Activated CD4-positive, CD25-positive, alpha-beta regulatory T cell treated with anti-CD3 and anti-CD28 coated beads, Interleukin-2, amount 50 U/mL, for 72 hours (primary cell): Measurements from ENCODE around the gene PKHD1.

ENCODE experiments used
- DNase-seq: peaks from one replicate; pipeline ENCODE4 v3.0.0; 2021

Gene PKHD1

DNA sequence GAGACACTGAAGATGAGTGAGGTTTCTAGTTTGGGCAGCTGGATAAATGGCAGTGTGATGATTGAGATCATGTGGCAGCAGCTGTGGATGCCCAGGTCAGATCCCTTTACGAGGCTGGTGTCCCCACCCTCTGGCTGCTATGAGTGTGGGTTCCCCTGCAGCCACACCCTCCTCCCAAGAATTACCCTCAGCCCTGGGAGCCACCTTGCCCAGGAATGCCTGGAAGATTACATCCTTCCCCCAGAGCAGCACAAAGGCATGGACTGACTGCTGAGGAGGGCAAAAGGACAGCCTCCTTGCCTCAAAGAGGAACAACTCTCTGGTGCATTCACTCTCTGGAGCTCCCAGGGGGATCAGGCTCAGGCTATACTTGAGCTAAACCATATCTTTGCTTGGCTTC lies 15.0 kb upstream of the PKHD1 start:
- DNase-seq, result no peak

DNA sequence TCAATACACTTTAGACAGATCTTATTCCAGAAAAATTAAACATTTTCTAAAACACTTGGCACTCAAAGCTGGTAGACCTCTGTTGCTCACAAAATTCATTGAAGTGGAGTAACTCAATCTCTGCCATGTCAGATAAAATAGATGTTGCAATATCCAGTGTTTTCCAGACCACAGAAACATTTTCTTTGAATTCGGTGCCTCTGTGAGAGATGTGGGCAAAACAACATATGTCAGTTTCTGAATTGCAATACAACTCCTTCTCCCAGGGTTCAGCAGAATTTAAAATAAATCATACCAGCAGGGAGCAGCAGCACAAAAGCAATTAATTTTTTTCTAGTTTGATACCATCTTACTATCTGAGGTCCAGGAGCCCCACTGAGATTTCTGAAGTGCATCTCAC lies 11.3 kb upstream of the PKHD1 start:
- no peak for DNase-seq

DNA sequence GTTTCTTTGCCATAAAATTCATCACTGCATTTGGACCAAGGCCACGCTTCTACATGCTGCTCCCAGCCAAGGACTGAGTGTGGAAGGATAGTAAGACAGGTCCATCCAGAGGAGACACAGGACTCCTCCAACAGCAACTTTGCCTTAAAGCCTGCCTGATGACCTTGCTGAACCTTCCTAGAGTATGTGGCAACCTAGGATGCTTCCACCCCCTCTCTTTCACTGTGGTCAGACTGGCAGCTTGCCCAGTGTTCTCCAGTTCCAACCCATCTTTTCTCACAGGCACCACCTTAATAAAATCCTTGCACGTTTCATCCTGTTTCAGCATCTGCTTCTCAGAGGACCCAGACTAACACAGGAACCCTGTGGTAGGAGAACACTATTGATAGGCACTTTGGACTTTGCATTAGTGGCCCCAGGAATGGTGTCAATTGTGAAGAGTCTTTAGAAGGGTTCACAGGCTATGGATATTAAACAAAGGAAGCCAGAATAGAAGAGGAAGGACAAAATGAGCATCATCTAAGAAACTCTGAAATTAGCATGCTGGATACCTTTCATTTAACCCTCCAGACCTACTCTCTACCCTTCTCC lies 2.4 kb upstream of the PKHD1 start:
- DNase-seq, result no peak

DNA sequence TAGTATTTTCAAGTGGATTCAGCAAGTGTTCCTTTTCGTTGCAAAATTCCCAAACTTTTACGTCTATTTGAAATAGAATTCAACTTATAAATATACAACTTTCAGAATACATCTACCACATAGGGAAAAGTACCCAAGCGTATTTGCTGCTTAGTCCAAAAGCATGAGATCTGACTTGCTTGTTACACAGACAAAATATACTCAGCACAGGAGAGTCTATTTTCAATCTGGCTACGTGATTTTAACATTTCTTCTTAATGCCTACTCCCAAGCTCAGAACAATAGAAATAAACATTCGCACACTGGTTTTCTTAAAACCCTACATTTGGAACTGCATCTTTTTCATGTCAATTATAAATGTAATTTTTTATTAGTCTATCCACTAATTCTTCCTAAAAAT lies 672 bp downstream of the PKHD1 start:
- DNase-seq, result no peak

DNA sequence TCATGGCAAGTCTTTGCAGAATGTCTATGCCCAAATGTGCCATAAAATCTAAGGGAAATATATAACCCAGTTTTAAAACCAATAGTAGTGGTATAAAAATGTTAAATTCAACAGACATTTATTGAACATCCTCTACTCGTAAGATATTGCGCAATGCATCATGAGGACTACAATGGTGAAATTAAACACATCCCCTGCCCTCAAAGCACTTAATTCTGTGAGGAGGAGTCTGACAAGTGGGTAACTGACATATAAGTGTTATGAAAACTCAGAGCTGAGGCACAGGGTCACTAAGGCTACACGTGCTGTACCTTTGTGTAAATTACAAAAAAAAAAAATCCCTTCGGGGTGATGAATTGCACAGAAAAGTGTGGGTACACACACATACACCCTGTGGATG lies 6.2 kb downstream of the PKHD1 start:
- DNase-seq, result no peak

DNA sequence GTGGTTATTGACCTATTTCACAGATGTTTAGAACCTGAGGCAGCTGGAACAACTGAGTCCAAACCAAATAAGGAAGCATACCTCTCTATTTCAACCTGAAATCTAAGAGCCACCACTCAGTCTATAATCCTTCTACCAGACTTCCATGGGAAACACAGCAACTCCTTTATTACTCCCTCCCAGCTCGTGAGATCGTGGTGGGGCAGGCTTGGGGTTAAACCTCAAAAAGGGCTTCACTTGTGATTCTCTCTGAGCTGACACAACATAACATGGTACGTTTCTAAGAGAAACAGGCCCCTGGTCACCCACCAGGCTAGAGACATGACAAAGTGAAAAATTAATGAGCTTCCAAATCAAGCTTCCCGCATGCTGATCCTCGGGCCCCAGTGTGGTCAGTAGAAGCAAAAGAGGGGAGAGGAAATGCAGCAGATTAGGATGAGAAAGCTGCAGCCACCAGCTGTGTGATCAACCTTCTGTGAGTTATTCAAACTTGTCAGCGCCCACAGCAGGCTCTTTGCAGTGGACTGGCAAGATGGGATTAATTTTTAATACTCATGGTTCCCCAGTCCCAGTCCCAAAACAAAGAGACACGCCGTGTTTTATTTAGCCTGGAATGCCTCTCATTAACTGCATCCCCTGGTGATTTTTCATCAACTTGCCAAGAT lies 9.3 kb downstream of the PKHD1 start:
- no peak for DNase-seq

DNA sequence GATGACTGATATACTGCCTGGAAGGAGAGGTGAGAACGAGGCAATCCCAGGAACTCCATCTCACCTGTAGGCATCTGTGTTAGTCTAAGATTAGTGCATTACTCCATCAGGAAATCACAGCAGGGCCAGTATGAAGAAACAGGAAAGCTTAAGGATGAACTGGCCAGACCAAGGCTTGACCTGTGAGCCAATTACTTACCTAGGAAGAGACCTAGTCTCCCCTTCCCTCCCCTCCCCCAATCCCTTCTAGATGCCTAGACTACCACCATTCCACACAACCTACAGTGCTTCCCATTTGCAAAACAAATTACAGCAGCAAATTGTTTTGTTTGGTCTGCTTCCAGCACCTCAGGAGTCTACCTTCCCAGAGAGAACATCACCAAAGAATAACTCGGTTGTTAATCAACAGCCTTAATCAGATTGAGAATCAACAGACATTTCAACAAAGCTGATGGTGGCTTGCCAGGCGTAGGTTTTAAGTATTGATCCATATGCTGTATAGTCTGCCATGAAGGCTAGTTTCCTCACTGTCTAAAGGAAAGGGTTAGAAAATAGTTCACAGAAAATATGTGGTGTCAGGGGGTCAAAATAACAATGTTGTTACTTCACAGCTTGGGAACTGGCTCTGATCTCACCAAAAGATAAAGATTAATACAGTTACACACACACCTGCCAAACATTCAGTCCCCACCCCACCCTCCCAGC lies 10.1 kb downstream of the PKHD1 start:
- DNase-seq, result no peak

DNA sequence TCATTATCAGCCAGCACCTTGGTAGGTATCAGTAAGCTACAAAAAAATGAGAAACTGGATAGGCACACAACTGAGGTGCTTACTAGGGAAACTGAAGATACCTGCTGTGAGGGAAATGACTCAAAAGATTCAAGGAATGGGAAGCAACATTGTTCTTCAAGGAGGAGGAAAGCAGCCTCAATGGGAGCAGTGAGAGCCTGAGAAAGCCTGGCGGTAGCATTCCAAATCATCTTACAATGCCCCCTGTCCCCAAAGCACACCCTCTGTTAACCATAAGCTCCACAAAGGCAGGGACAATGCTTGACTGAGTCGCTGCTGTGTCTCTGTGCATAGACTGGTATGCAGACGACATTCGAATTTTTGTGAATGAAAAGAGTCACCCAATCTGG lies 10.6 kb downstream of the PKHD1 start:
- no peak for DNase-seq

DNA sequence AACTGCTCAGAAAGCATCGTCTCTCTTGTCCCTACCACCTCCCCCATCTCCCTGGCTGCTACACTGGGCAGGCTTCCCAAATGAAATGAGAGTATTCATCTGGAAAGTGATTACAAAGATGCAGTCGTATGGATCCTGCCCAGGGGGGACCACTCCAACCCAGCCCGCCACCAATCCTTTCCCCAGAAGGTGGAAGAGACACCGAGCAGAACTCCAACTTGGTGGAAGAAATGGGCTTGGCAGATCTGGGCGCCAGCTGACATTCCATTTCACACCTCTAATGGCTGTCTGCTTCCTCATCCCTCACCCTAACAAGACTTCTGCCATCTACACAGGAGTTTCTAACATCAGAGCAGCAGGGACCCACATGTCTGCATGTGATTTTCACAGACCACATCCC lies 12.7 kb downstream of the PKHD1 start:
- DNase-seq, result no peak

DNA sequence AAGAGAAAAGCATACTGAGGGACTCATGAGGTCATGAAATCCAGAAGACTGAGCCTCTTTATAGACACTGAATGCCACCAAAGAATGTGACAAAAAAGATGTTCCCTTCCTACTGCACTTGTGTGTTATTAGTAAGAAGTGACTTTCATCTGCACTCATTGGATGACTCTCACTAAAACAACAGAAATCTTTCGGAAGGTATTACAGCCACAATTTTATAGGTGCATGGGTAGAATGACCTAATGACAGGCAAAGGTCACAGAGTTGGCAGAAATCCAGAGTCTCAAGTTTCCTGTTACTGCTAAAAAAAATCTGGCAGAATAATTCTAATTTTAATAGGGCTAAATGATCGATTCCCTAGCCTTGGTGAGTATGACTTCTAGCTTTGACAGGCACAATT lies 13.3 kb downstream of the PKHD1 start:
- no peak for DNase-seq

DNA sequence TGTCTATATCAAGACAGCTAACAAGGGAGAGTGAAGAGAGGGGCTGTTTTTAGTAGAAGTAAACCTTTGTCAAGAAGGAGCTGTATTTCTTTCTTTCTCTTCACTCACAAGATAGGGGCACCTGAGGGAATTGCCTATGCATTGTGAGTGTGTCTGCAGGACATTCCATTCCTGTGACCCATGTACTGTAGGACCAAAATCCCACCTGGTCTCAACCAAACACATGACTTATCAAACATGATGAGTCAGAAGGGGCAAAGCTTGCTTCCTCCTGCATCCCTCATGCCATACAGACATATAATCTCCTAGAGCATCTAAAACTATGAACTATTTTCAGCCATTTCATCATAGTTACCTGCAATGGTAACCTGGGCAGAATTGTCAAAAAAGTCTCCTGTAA lies 21.8 kb downstream of the PKHD1 start:
- DNase-seq, result no peak

DNA sequence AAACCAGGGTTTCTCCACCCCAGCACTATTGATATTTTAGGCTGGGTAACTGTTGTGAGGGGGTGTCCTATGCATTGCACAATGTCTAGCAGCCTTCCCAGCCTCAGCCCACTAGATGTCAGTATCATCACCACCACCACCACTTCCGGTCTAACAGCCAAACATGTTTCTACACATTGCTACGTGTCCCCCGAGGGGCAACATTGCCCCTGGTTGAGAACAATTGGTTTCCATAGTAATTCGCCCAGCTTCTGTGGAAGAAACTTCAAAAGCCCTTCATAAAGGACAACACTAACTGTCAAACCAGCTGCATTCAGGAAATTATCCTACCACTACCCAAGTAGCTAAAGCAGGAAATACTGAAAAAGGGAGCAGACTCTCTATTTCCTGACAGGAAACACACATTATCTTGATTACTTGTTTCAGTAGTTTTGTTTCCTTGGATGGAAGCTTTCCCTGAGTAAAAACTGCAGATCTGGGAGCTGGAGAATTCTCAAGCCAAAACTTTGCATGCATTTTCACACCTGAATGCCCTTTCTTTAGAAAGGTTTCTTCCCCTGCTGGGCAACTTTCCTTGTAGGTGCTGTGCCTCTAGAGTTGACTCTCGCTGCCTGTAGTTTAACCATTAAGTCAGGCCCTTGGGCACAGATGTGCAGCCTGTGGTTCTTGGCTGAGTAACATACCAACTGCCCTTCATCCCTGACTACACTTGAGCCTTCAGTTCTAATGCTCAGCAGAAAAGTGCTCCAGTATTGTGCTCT lies 23.6 kb downstream of the PKHD1 start:
- DNase-seq, result peak; percentile 47

DNA sequence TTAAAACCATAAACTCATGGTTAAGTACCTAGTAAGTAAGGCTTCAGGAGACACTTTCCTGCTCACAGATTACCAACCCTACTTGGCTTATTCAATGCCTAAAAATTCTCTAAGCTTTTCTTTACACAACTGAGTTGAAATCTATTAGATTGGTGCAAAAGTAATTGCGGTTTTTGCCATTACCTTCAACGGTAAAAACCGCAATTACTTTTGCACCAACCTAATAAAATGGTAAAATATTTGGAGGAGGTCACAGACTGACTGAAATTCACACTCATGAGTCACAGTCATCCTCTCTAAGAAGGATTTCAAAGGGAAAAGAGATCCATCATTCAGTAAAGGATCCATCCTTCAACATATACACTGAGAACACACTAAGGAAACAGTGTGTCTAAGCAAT lies 25.9 kb downstream of the PKHD1 start:
- no peak for DNase-seq

DNA sequence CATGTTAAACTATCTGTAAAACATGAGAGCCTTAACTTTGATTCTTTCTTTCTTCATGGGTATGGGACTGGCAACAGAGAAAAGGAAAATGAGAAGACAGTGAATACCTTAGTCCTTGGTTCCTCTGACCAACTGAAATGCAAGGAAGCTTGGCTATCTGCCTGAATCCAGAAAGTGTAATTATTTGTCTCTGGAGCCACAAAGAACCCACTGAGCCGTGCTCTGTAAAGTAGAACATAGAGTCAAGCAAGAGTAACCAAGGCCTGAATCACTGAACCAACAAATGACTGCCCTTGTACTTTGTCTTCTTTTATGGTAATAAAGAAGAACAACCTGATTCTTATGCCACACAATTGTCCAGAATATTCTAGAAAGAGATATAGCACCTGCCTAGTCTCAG lies 27.6 kb downstream of the PKHD1 start:
- DNase-seq, result no peak

DNA sequence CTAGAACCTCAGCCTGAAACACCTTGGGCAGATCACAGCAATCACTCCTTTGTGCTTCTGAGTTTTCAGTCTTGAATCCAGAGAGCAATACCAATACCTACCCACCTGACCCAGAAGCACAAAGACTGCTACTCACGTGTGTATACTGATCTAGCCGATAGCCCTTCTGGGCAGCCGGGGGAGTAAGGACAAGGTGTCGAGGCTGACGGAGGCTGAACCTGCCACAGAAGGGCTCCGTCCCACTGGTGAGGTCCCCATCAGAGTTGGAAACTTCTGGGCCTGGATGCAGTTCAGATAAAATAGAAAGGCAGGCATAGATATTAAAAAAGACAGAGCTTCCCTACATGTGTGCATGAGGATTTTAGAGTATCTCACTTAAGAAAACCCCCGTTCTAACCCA lies 32.0 kb downstream of the PKHD1 start:
- DNase-seq, result no peak

DNA sequence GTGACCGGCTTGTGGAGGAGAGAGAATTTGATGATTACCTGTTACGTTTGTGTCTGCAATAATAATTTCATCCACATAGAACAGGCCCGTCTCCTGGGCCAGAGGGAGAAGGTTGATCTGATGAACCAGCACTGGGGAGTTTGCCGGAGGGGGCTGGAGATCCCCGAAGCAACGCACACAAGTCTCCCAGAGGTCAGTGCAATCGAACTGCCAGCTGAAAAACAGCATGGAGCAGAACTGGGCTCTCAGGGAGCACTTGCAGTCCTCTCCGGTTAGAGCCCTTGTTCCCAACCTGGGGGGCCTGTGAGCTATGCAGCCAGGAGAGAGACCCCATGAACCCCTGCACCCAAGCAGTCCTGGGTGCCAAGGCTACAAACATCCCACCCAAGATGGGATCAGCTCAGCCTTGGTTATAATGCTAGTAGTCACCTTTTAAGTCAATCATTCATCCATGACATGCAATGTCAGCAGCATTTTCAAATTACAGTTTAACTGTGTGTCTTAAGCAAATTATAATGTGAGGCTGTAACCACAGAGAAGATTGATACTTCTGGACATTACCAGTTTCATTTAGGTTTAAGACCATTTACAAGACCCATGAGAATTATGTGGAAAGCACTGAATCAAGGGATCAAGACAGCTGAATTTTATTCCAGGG lies 34.2 kb downstream of the PKHD1 start:
- DNase-seq, result no peak

DNA sequence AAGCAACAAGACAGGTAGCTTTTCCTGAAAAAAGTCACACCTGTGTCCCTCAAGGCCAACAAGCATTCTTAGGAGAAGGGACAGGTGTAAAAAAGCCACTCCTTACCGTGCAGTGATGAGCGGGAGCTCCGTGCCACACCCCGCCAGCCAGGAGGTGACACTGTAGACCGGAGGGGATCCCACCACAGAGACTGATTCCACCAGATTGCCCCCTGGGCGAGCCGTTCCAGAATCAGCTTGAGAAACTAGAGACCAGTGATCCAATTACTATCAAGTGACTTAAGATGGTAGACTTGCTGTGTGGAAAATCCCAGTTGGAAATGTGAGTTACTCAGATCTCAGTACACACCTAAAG lies 37.4 kb downstream of the PKHD1 start:
- no peak for DNase-seq

DNA sequence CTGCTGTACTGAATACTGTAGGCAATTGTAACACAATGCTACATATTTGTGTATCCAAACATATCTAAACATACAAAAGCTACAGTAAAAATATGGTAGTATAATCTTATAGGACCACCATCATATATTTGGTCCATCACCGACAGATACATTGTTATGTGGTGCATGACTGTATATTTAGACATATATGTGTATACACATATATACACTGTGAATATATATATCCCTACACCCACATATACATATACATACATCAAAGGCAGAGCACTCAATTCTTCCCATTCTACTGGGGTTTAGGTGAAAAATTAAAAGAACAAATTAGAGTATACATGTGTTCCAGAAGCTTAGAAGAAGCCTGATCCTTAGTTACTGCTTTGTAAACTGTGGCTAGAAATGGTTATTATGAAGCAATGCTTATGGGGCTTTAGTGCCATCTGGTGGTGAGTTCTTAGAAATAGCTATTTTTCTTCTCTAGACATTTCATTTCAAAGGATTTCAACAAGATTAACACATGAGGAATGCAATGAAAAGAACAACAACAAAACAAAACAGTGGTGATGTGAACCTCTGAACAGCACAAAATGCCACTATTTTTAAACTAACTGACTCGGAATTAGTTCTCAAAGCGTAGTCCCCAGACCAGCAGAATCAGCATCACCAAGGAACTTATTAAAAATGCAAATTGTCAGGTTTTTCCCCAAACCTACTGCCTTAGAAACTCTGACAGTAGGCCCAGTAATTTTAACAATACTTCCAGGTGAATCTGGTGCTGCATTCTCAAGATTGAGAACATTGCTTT lies 38.0 kb downstream of the PKHD1 start:
- no peak for DNase-seq

DNA sequence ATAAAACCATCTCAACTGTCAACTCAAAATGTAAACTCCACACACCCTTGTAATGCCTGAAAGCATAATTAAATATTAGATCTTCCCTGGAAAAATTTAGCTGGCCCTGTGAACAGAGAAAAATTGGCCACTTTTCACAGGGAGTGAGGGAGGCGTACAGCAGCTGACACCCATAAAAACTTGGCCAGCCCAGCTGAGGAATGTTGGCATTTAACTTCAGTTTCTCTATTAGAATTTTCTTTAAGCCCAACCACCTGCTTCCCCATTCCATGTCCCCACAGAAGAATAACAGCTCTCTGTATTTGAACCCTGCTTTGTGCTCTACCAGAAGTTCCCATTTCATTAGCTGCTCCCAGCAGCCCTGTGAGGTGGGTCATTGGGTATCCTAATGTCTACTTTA lies 41.0 kb downstream of the PKHD1 start:
- no peak for DNase-seq

DNA sequence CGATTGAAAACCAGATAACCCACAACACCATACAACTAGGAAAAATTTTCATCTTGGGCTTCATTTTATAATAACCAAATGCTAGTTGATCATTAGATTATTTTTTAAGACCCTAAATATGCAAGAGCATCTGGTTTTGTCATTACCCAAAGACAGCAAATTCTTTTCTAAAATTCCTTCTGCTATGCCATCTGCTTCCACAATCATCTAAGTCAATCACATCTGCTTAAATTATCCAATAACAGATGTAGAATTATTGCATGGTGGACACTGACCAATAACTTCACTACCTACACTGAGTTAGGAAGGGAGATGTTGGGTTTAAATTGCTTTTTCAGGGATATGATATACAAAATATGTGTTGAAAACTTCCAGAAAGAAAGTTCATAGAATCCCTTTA lies 41.9 kb downstream of the PKHD1 start:
- no peak for DNase-seq

DNA sequence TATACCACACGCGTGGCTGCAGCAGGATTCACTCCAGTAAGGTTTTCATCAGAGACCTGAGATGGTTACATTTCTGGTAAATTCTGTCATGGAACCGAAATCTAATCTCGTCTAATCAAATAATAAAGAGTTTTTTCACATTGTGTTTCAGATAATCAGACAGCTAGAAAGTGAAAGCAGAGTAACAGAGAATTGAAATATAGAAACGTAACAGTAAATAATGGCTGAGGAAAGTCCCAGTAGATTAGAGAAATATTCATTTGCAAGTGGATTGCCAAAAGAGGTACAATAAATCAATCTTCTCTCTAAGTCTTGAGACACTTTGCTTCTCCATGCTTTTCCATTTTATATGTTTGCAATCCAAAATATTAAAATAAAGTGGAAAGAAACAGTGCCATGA lies 42.4 kb downstream of the PKHD1 start:
- DNase-seq, result no peak

DNA sequence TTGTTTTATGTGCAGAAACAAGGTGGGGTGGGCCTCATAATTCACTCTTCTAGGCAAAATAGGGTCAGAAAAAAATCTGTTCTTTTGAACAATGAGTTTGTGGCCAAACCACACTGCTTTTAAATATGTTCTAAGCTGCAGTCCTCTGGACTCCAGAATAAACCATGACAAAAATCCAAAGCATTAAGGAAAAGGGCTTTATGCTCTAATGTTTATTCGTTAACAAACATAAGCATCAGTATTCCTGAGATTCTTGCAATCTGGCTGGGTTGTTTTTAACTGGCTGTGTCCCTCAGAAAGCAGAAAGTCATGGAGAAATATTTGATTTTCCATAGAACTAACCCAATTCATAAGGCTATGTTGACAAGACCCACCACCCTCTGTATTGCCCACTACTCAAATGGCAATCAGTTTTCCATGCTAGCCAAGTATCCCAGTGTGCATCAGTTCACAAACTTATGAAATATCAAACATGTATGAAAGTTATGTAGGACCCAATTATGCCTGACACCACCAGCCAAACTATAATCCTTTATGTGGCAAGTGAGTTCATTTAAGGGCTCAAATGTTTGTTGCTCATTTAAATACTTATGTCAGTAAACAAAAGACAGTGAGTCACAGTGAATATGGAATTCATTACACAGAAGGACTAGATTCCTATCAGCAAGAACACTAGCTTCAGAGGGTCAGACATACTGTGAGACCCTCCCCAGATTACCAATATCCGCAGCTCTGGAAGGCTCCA lies 45.1 kb downstream of the PKHD1 start:
- DNase-seq, result no peak
